ENCODE data around the gene CAPZA1. TPM values are rescaled to one million over a fixed set of nuclear protein-coding genes. Genes with fewer than 3 reads are reported as not detected.
A peak's percentile ranks its signal among the peaks of the same experiment; 100 is the strongest.

Gene CAPZA1
- total RNA-seq, 1 experiment from 2014 or later = 108 TPM

- WGBS (ENCODE audit: extremely low coverage, insufficient read length, low lambda C conversion rate) = no CpG with 5 or more reads among the region's 13 CpGs
- no peak overlapping the region for H2BK15ac ChIP-seq (ENCODE audit: low read depth, low read length)
- no peaks in the 10 kb centered on the region; the same call in 1 of the 2 replicates for H3K27me3 ChIP-seq (ENCODE audit: insufficient read depth, low read length)
- peak; percentile 94 for DNase-seq
- Mint-ChIP-seq H3K9me3 (peaks cover 0 to 3% of the 10 kb centered on the region in 2 experiments; a peak in 2 of 5 replicates), H3K27me3 (ENCODE audit: low read depth) (peaks cover 55% of the 10 kb centered on the region), H3K27ac (no peak overlapping the region; a peak in 1 of 7 replicates), H3K4me3 (peak overlapping the region; percentile 78 to 95), H3K4me1 (peaks cover 47 to 48% of the 10 kb centered on the region in 2 experiments), H3K36me3 (ENCODE audit: insufficient read depth in 1 of 3, low read depth in 3 of 3) (peaks cover 0 to 3% (median 2%) of the 10 kb centered on the region in 3 experiments; a peak in 3 of 7 replicates)
- H2BK5ac ChIP-seq (ENCODE audit: insufficient read length, low read length) = no peak overlapping the region
- H3K27ac ChIP-seq (ENCODE audit: insufficient read length, low read depth, low read length) = no peak overlapping the region
- H2AK5ac ChIP-seq (ENCODE audit: insufficient read length, low read length) = no peak overlapping the region
- no peaks in the 10 kb centered on the region for H4K20me1 ChIP-seq (ENCODE audit: control insufficient read depth, insufficient read depth, insufficient read length)
- no peak overlapping the region for H3K56ac ChIP-seq (ENCODE audit: insufficient read length, low read depth, low read length)
- no peak overlapping the region for H2AFZ ChIP-seq (ENCODE audit: low read length)
- H3K79me1 ChIP-seq (ENCODE audit: insufficient read depth, low read depth, low read length, poor library complexity, severe bottlenecking) = no peaks in the 10 kb centered on the region
- no peak overlapping the region for H3K9ac ChIP-seq (ENCODE audit: extremely low read depth, insufficient read length, low read length)
- no peak overlapping the region for H3K18ac ChIP-seq (ENCODE audit: insufficient read length, low read depth, low read length)
- no peak overlapping the region for H3K14ac ChIP-seq (ENCODE audit: insufficient read depth, low read length)
- no peak overlapping the region for H2BK12ac ChIP-seq (ENCODE audit: insufficient read length, low read depth, low read length)
- peak; percentile 98 for TF ChIP-seq CTCF (conservative IDR thresholded peaks at IDR 0.05)
- H3K4me2 ChIP-seq (ENCODE audit: insufficient read depth, insufficient read length, low read length) = peak overlapping the region; percentile 62
- H4K91ac ChIP-seq (ENCODE audit: insufficient read length, low read depth, low read length) = no peak overlapping the region
- H4K5ac ChIP-seq (ENCODE audit: insufficient read length, low read depth, low read length) = no peak overlapping the region
- H3K23me2 ChIP-seq (ENCODE audit: insufficient read length, low read depth, low read length, poor library complexity, severe bottlenecking) = peaks cover 19% of the 10 kb centered on the region
- H2BK120ac ChIP-seq (ENCODE audit: low read depth, low read length, poor library complexity, severe bottlenecking) = no peak overlapping the region
- H3K79me2 ChIP-seq (ENCODE audit: insufficient read depth, low read length) = no peaks in the 10 kb centered on the region; the same call in 1 of the 2 replicates
- no peaks in the 10 kb centered on the region for H3K9me3 ChIP-seq (ENCODE audit: control insufficient read depth, low read depth, low read length)
- no peak overlapping the region for H3K23ac ChIP-seq (ENCODE audit: insufficient read length, low read depth, low read length)
- H3T11ph ChIP-seq (ENCODE audit: low read length) = no peak overlapping the region
- H4K8ac ChIP-seq (replicated peaks; ENCODE audit: insufficient read length, low read depth, low read length) = no peak overlapping the region
- no peak overlapping the region for H2BK20ac ChIP-seq (ENCODE audit: low read depth, low read length, poor library complexity, severe bottlenecking)
- peaks cover 3% of the 10 kb centered on the region; the same call in 1 of the 2 replicates for H3K4me1 ChIP-seq (ENCODE audit: insufficient read depth, low read length)
- H3K4ac ChIP-seq (ENCODE audit: low read depth, low read length) = no peak overlapping the region
Observed at GRCh38 chr1:112716133-112716720, 96.6 kb downstream of the CAPZA1 start.

Measured in H9 (cell line).